ENCODE results near the gene TBATA.

- TF ChIP-seq SP1 (IDR thresholded peaks at IDR 0.05), result no peak
- no peak for TF ChIP-seq MAX (IDR thresholded peaks at IDR 0.05)
- TF ChIP-seq CTCF (IDR thresholded peaks at IDR 0.05; ENCODE audit: low read depth, low read length, missing input control), result no peak
- TF ChIP-seq ATF3 (IDR thresholded peaks at IDR 0.05), result no peak
- TF ChIP-seq JUND (IDR thresholded peaks at IDR 0.05), result no peak
- TF ChIP-seq YY1 (IDR thresholded peaks at IDR 0.05), result no peak
- TF ChIP-seq RXRA (IDR thresholded peaks at IDR 0.05), result no peak
Observed at GRCh38 chr10:70730955-70731354, 54.2 kb downstream of the TBATA start.

Measured in liver (tissue), 3 donors.